ENCODE data around the gene ACOD1.

The ACOD1 gene

DNA sequence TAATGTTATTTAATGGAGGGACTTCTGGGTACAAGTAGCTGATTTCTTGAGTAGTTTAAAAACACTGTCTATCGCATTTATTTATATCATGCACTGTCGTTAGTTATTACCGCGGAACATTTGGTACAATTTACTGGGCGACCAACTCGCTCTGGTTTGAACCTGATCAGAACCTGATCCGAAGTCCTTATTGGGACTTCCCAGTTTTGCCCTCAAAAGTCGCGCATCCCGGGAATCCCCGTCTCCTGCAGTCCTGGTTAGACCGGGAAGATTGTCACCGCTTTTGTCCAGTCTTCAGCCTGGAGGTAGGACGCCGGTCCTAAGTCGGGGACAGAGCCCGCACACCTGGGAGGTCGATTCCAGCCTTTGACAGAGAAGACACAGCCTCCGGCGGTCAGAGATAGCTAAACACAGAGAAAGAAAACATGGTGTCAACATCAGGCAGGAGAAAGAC, 44.3 kb downstream of the ACOD1 start:
- TF ChIP-seq CTCF (IDR thresholded peaks at IDR 0.05; ENCODE audit: low read depth, low read length, missing control alignments) = no peak
- DNase-seq (ENCODE audit: low read depth) = no peak
- in situ Hi-C loops (cut with HindIII; ENCODE audit: low sequenced_read_pairs) = no loop called here
- H3K4me3 ChIP-seq (ENCODE audit: low read depth, low read length) = peak overlapping the region; percentile 74

DNA sequence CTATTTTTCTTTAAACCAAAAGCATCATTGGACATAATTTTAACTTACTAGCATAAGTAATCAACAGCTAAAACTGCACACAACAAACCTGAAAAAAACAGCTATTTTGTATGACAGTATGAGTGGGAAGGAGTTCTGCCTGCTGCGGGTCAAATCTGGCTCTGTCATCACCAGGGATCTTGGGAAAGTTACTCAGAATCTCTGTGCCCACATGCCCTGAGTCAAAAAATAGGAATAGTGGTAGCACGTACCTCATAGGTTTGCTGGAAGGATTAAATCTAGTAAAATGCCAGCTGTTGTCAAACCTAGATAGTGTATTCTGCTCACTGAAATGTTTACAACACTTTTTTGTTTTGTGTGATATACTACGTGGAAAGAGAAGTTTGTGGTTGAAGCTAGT, 44.7 kb downstream of the ACOD1 start:
- no peak for DNase-seq (ENCODE audit: low read depth)
- peak overlapping the region; percentile 74 for H3K4me3 ChIP-seq (ENCODE audit: low read depth, low read length)
- no peak for TF ChIP-seq CTCF (IDR thresholded peaks at IDR 0.05; ENCODE audit: low read depth, low read length, missing control alignments)
- in situ Hi-C loops (cut with HindIII; ENCODE audit: low sequenced_read_pairs) = no loop called here

DNA sequence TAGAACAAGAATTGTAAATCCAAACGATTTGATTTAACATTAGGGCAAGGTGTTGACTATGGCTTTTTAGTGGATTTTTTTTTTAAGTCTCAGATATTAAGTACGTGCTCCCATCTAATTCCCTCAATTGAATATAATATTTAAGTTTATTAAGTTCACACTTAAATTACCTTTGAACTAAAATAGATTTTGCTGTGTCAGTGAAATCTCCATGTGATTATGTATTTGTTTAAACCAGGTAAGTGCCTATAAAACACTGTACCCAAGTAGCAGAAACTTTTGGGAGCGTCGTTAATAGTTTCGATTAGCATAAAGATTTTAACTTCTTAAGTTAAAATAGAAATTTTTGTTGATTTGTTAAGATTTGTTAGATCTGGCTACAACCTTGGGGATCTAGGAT, 45.2 kb downstream of the ACOD1 start:
- no peak overlapping the region for H3K4me3 ChIP-seq (ENCODE audit: low read depth, low read length)
- no peak for DNase-seq (ENCODE audit: low read depth)
- TF ChIP-seq CTCF (IDR thresholded peaks at IDR 0.05; ENCODE audit: low read depth, low read length, missing control alignments) = no peak
- in situ Hi-C loops (cut with HindIII; ENCODE audit: low sequenced_read_pairs) = no loop called here

DNA sequence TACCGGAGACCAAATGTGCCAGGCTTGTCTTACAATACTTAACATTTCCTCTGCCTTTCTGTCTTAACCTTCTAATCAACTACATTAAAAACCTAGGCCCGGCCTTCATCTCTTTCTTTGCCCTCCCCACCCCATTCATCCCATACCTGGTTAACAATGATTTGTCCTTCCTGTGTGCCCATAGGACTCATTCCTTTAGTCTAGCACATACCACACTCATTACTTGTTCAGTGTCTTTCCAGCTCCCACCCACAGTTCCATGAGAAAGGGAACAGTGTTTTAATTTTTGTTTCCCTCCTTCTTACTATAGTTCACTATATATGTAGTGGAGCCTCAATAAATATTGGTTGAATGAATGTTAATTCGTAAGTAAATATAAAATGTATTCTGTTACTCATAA, 46.0 kb downstream of the ACOD1 start:
- TF ChIP-seq CTCF (IDR thresholded peaks at IDR 0.05; ENCODE audit: low read depth, low read length, missing control alignments) = no peak
- in situ Hi-C loops (cut with HindIII; ENCODE audit: low sequenced_read_pairs) = no loop called here
- DNase-seq (ENCODE audit: low read depth) = no peak
- H3K4me3 ChIP-seq (ENCODE audit: low read depth, low read length) = no peak overlapping the region

- no peak overlapping the region for H3K4me3 ChIP-seq (ENCODE audit: low read depth, low read length)
- in situ Hi-C loops (cut with HindIII; ENCODE audit: low sequenced_read_pairs) = no loop called here
- no peak for TF ChIP-seq CTCF (IDR thresholded peaks at IDR 0.05; ENCODE audit: low read depth, low read length, missing control alignments)
- DNase-seq (ENCODE audit: low read depth) = no peak
Measured at GRCh38 chr13:77000475-77000874, 52.2 kb downstream of the ACOD1 start.

GRCh38 chr13:77001540-77001939, 53.2 kb downstream of the ACOD1 start:
- TF ChIP-seq CTCF (IDR thresholded peaks at IDR 0.05; ENCODE audit: low read depth, low read length, missing control alignments) = no peak
- H3K4me3 ChIP-seq (ENCODE audit: low read depth, low read length) = no peak overlapping the region
- in situ Hi-C loops (cut with HindIII; ENCODE audit: low sequenced_read_pairs) = no loop called here

More at GRCh38 chr13:77001540-77001939, 53.2 kb downstream of the ACOD1 start:
- no peak for DNase-seq (ENCODE audit: low read depth)
